Upper lobe of right lung (tissue), 1 donor: ENCODE data around the gene ZFAND6. TPM values are rescaled to one million over a fixed set of nuclear protein-coding genes. Genes with fewer than 3 reads are reported as not detected.

ENCODE experiments used
- ATAC-seq: fragments of 200-7000 bp; cut with Tn5 transposase; one replicate; pipeline ENCODE4 v1.9.1; 2020; ENCODE audit warnings: mild to moderate bottlenecking, moderate library complexity
- DNase-seq: peaks from one replicate; pipeline ENCODE4 v3.0.0-alpha.2; 2020
- H3K27ac ChIP-seq: fragments of 200-600 bp; one replicate; pipeline ENCODE4 v1.8.0; 2022
- H3K27me3 ChIP-seq: fragments of 200-600 bp; one replicate; pipeline ENCODE4 v1.8.0; 2022; ENCODE audit warnings: mild to moderate bottlenecking
- H3K36me3 ChIP-seq: fragments of 200-600 bp; one replicate; pipeline ENCODE4 v1.8.0; 2022
- H3K4me1 ChIP-seq: fragments of 200-600 bp; one replicate; pipeline ENCODE4 v1.8.0; 2022
- H3K4me3 ChIP-seq: fragments of 200-600 bp; one replicate; pipeline ENCODE4 v1.8.0; 2022; ENCODE audit warnings: mild to moderate bottlenecking
- H3K9me3 ChIP-seq: fragments of 200-600 bp; one replicate; pipeline ENCODE4 v1.8.0; 2022
- CTCF ChIP-seq: fragments of 200-600 bp; IDR thresholded peaks from one replicate; pipeline ENCODE4 v1.8.0; 2022; ENCODE audit warnings: antibody characterized with exemption
- intact Hi-C: fragments of 100-400 bp; cut with DNase I; formaldehyde crosslinking; loops from one replicate; pipeline ENCODE4 v1.11.0; 2022
- total RNA-seq: library from RNA; stranded (reverse); fragmentation: NEBNext Ultra II Directional; extraction: Animal tissue kit (Norgen Biotek cat#: 25700); gene quantifications from one replicate; pipeline ENCODE4 v1.2.1, GENCODE V29; 2021
- donor health status: DM: no; HTN: yes; CAD: no; lungs with severe emphysema.

ZFAND6 gene
- total RNA-seq, 1 donor from 2014 or later, result 79.5 TPM

DNA sequence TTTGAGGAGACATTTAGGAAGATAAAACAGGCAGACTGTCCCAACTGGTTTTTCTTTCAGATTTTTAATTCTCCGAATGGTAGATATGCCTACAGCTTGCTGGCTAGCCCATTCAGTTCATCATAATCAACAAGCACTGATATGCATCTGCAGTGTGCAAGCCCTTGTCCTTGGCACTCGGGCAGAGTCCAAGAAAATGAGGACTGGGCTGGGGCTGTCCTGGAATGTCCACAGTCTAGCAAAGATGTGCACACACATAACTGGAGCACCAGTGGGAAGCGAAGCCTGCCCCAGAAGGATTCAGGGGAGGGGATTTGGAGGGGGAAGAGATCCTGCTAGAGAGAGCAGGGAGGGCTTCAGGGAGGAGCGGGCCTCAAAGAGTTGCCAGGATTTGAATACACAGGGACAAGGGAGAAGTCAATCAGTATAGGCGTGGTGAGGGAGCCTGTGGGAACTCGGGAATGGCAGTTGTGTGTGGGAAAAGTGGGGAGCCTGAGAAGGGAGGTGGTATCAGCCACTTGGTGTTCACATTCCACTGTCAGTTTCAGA, 102.1 kb downstream of the ZFAND6 start:
- Histone ChIP-seq H3K9me3 (no peaks in the 10 kb centered on the region), H3K4me3 (no peak overlapping the region), H3K27me3 (no peaks in the 10 kb centered on the region), H3K27ac (peak overlapping the region; percentile 38), H3K36me3 (peaks cover 16% of the 10 kb centered on the region), H3K4me1 (peaks cover 24% of the 10 kb centered on the region)
- intact Hi-C loops, result no loop called here
- ATAC-seq (no peak), DNase-seq (no peak)
- no peak for TF ChIP-seq CTCF

GRCh38 chr15:80162059-80162554, 102.6 kb downstream of the ZFAND6 start:
- no peak for DNase-seq
- Histone ChIP-seq H3K9me3 (no peaks in the 10 kb centered on the region), H3K27me3 (no peaks in the 10 kb centered on the region), H3K4me3 (no peak overlapping the region), H3K4me1 (peaks cover 20% of the 10 kb centered on the region), H3K27ac (peak overlapping the region; percentile 38), H3K36me3 (peaks cover 16% of the 10 kb centered on the region)
- ATAC-seq, result no peak
- intact Hi-C loops, result no loop called here
- TF ChIP-seq CTCF, result no peak

DNA sequence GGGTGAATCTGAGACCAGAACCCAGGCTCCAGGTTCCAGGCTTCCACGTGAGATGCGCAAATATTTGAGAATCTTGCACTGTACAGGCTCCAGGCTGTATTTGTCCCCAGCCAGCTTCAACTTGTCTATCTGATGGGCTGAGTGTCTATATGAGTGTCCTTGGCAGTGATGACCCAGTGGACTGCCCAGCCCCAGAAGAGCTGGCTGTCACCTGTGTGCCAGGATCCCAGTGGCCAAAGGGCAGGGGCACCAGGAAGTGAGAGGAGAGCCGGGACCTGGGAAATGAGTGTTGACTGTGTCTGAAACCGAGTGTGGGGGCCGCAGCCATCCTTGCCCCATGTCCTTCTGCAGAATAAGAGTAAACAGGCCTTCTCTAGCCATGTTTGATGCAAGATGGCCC, 103.7 kb downstream of the ZFAND6 start:
- peaks cover 19% of the 10 kb centered on the region for H3K36me3 ChIP-seq
- DNase-seq (no peak), ATAC-seq (no peak)
- TF ChIP-seq CTCF, result no peak
- H3K27me3 ChIP-seq, result no peaks in the 10 kb centered on the region
- H3K27ac ChIP-seq, result no peak overlapping the region
- no peak overlapping the region for H3K4me3 ChIP-seq
- peaks cover 20% of the 10 kb centered on the region for H3K4me1 ChIP-seq
- no peaks in the 10 kb centered on the region for H3K9me3 ChIP-seq
- intact Hi-C loops, result no loop called here

GRCh38 chr15:80163897-80164296, 104.4 kb downstream of the ZFAND6 start:
- Histone ChIP-seq H3K27ac (no peak overlapping the region), H3K9me3 (no peaks in the 10 kb centered on the region), H3K36me3 (peaks cover 24% of the 10 kb centered on the region), H3K4me3 (no peak overlapping the region), H3K4me1 (peaks cover 20% of the 10 kb centered on the region), H3K27me3 (no peaks in the 10 kb centered on the region)
- no peak for TF ChIP-seq CTCF
- ATAC-seq, result no peak
- DNase-seq, result no peak
- intact Hi-C loops, result no loop called here

GRCh38 chr15:80167936-80168335, 108.5 kb downstream of the ZFAND6 start:
- DNase-seq (no peak), ATAC-seq (no peak)
- TF ChIP-seq CTCF, result no peak
- Histone ChIP-seq H3K9me3 (no peaks in the 10 kb centered on the region), H3K4me1 (no peaks in the 10 kb centered on the region), H3K27me3 (no peaks in the 10 kb centered on the region), H3K4me3 (no peak overlapping the region), H3K27ac (no peak overlapping the region), H3K36me3 (peaks cover 17% of the 10 kb centered on the region)
- intact Hi-C loops, result no loop called here

GRCh38 chr15:80168421-80168820, 108.9 kb downstream of the ZFAND6 start:
- no peaks in the 10 kb centered on the region for H3K9me3 ChIP-seq
- H3K27me3 ChIP-seq, result no peaks in the 10 kb centered on the region
- intact Hi-C loops, result no loop called here
- no peak for TF ChIP-seq CTCF
- H3K27ac ChIP-seq, result no peak overlapping the region
- H3K4me3 ChIP-seq, result no peak overlapping the region
- H3K36me3 ChIP-seq, result peaks cover 16% of the 10 kb centered on the region
- DNase-seq (no peak), ATAC-seq (no peak)
- no peaks in the 10 kb centered on the region for H3K4me1 ChIP-seq
